ENCODE data around the gene LIMD2. TPM values are rescaled to one million over a fixed set of nuclear protein-coding genes. Genes with fewer than 3 reads are reported as not detected.

The LIMD2 gene
- total and polyA plus RNA-seq, 2 of the 8 experiments (the other 6 are each of a cell fraction or from before 2014, with no cell fraction given), result 72.0 to 77.2 TPM

GRCh38 chr17:63703556-63704258 is 3.8 kb upstream of the LIMD2 start (continued):
- TF ChIP-seq SP4 (IDR thresholded peaks at IDR 0.05; ENCODE audit: low read length) (no peak), SRF (IDR thresholded peaks at IDR 0.05; ENCODE audit: low read depth, low read length) (no peak), CBX8 (IDR thresholded peaks at IDR 0.05; ENCODE audit: borderline replicate concordance, low read depth, low read length) (no peak), BCL11A (IDR thresholded peaks at IDR 0.05; ENCODE audit: low read depth in 2 of 2, low read length in 2 of 2) (no peak), ZNF274 (IDR thresholded peaks at IDR 0.05; ENCODE audit: borderline replicate concordance, extremely low read depth, low read length) (no peak), RAD21 (IDR thresholded peaks at IDR 0.05 in 1 of 2, conservative IDR thresholded peaks at IDR 0.05 in 1 of 2; ENCODE audit: low read depth in 2 of 2, low read length in 2 of 2) (no peak), SP1 (IDR thresholded peaks at IDR 0.05; ENCODE audit: low read depth, low read length) (no peak)
- TF ChIP-seq, protein P1, sequence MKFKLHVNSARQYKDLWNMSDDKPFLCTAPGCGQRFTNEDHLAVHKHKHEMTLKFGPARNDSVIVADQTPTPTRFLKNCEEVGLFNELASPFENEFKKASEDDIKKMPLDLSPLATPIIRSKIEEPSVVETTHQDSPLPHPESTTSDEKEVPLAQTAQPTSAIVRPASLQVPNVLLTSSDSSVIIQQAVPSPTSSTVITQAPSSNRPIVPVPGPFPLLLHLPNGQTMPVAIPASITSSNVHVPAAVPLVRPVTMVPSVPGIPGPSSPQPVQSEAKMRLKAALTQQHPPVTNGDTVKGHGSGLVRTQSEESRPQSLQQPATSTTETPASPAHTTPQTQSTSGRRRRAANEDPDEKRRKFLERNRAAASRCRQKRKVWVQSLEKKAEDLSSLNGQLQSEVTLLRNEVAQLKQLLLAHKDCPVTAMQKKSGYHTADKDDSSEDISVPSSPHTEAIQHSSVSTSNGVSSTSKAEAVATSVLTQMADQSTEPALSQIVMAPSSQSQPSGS (IDR thresholded peaks at IDR 0.05; ENCODE audit: low read length), result no peak
